Esophagus muscularis mucosa (tissue), 4 donors: ENCODE data around the gene RABL6. TPM values are rescaled to one million over a fixed set of nuclear protein-coding genes. Genes with fewer than 3 reads are reported as not detected.
"Not testable (repeated sequence)": the region's sequence is repeated elsewhere in the genome, so short reads cannot be mapped to it uniquely, and the experiment has no call there.

ENCODE experiments used
- DNase-seq: peaks from one replicate; pipeline ENCODE4 v3.0.0-alpha.2; 2017; ENCODE audit errors: extremely low spot score
- H3K27ac ChIP-seq, 4 donors: fragments of 200-600 bp; sonication (generic); replicated peaks in 1 of 4; 1 replicate in 3 of 4; 2 replicates in 1 of 4; pipeline ENCODE4 v1.5.1; 2016 to 2019; ENCODE audit warnings: mild to moderate bottlenecking in 1 of 4
- H3K27me3 ChIP-seq, 4 donors: fragments of 200-600 bp; sonication (generic); one replicate each; pipeline versions ENCODE4 v1.5.1 to v1.6.0; 2016 to 2019
- H3K36me3 ChIP-seq, 4 donors: fragments of 200-600 bp; sonication (generic); one replicate each; pipeline ENCODE4 v1.5.1; 2016 to 2019
- H3K4me1 ChIP-seq, 4 donors: fragments of 200-600 bp; sonication (generic); one replicate each; pipeline ENCODE4 v1.5.1; 2016 to 2019
- H3K4me3 ChIP-seq, 4 donors: fragments of 200-600 bp; sonication (generic); 1 replicate in 2 of 4; 2 replicates in 2 of 4; pipeline ENCODE4 v1.5.1; 2016 to 2019; ENCODE audit warnings: mild to moderate bottlenecking in 4 of 4, moderate library complexity in 1 of 4
- H3K9me3 ChIP-seq, 4 donors: fragments of 200-600 bp; sonication (generic); 1 replicate in 3 of 4; 2 replicates in 1 of 4; pipeline ENCODE4 v1.5.1; 2016 to 2019
- EP300 ChIP-seq: sonication (generic); formaldehyde crosslinking; IDR thresholded peaks from one replicate; pipeline ENCODE4 v1.6.1; 2017; ENCODE audit warnings: antibody characterized with exemption
- POLR2A ChIP-seq: fragments of 450-650 bp; IDR thresholded peaks from one replicate; pipeline ENCODE4 v1.6.1; 2017; ENCODE audit warnings: antibody characterized with exemption, moderate library complexity, mild to moderate bottlenecking, low read depth
- POLR2AphosphoS5 ChIP-seq, 2 donors: sonication (generic); formaldehyde crosslinking; IDR thresholded peaks; one replicate each; pipeline ENCODE4 v1.6.1; 2017; ENCODE audit warnings: antibody characterized with exemption in 2 of 2
- WGBS: methylation state at CpG from one replicate; pipeline ENCODE4 v1.1.5; 2018; 5-methylcytosine and 5-hydroxymethylcytosine counted together
- intact Hi-C: fragments of 100-400 bp; cut with DNase I; formaldehyde crosslinking; loops from one replicate; pipeline ENCODE4 v1.15.1; 2023
- total RNA-seq, 4 donors: library from RNA; depleted of rRNA; stranded (reverse); fragments of >200 nt; gene quantifications; one replicate each; pipeline versions ENCODE4 v1.1.0 to v1.2.1, GENCODE V29; 2016
- TF ChIP-seq, protein P1 (sequence below), 3 experiments: fragments of 200-600 bp in 2 of 3; fragments of 450-650 bp in 1 of 3; sonication (generic) in 2 of 3; IDR thresholded peaks; one replicate each; pipeline ENCODE4 v1.5.1; 2017 to 2019; ENCODE audit warnings: antibody characterized with exemption in 3 of 3, mild to moderate bottlenecking in 2 of 3, moderate library complexity in 1 of 3

The RABL6 gene
- total RNA-seq, 4 donors from 2014 or later: 56.3 to 110 (median 83.0) TPM

DNA sequence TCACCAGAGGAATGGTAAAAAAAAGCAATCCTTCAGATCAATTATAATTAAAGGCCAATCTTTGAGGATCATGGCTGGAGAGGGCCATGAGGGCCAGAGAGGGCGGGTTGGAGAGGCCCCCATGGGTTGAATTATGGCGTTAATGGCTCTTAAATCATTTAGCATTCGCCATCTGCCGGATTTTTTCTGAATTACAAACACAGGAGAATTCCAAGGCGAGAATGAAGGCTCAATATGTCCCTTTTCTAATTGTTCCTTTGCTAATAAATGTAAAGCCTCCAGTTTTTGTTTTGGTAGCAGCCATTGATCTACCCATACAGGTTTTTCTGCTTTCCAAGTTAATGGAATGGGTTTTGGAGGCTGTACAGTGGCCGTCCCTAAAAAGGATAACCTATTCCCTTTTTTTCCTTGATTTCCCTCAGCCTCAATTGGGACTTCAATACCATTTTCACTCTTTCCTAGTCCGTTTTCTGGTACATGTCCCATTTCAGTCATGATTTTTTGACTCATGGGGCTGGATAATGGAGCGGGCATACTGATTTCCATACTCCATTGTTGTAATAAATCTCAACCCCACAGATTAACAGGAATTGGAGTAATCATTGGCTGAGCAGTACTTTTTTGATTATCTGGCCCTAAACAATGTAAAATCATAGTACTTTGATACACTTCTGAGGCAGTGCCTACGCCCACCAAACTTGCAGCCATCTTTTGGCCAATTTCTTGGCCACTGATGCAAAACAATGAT is 23.3 kb upstream of the RABL6 start:
- no peaks in the 10 kb centered on the region for H3K36me3 ChIP-seq
- no peaks in the 10 kb centered on the region for H3K27me3 ChIP-seq
- intact Hi-C loops: no loop called here
- no peak overlapping the region for H3K27ac ChIP-seq
- WGBS: 49% methylated on average over 9 of the region's 9 CpGs
- no peak overlapping the region for H3K4me3 ChIP-seq
- peaks cover 3 to 8% (median 7%) of the 10 kb centered on the region in 4 donors for H3K4me1 ChIP-seq
- DNase-seq: no peak
- TF ChIP-seq, protein P1, sequence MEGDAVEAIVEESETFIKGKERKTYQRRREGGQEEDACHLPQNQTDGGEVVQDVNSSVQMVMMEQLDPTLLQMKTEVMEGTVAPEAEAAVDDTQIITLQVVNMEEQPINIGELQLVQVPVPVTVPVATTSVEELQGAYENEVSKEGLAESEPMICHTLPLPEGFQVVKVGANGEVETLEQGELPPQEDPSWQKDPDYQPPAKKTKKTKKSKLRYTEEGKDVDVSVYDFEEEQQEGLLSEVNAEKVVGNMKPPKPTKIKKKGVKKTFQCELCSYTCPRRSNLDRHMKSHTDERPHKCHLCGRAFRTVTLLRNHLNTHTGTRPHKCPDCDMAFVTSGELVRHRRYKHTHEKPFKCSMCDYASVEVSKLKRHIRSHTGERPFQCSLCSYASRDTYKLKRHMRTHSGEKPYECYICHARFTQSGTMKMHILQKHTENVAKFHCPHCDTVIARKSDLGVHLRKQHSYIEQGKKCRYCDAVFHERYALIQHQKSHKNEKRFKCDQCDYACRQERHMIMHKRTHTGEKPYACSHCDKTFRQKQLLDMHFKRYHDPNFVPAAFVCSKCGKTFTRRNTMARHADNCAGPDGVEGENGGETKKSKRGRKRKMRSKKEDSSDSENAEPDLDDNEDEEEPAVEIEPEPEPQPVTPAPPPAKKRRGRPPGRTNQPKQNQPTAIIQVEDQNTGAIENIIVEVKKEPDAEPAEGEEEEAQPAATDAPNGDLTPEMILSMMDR (IDR thresholded peaks at IDR 0.05): peak; percentile 39 to 65 (median 55)
- no peak for TF ChIP-seq POLR2A
- no peak for TF ChIP-seq EP300
- no peaks in the 10 kb centered on the region for H3K9me3 ChIP-seq

DNA sequence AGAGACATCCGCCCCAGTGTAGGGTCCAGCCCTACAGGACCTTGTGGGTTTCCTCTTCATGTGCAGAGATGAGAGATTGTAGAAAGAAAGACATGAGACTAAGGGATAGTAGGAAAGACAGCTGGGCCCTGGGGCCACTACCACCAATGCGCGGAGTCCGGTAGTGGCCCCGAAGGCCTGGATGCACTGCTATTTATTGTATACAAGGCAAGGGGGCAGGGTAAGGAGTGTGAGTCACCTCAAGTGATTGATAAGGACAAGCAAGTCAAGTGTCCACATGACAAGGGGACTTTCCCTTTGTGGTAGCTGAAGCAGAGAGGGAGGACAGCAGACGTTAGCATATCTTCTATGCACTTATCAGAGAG is 22.8 kb upstream of the RABL6 start:
- intact Hi-C loops: loop anchor here (5.0 kb wide), 1 partner anchor 167 kb away; the partner anchor contains the start of gene LCN12
- H3K27me3 ChIP-seq: no peaks in the 10 kb centered on the region
- DNase-seq: no peak
- 92% methylated on average over 6 of the region's 6 CpGs for WGBS
- TF ChIP-seq POLR2AphosphoS5 (IDR thresholded peaks at IDR 0.05): no peak
- TF ChIP-seq EP300: no peak
- TF ChIP-seq, protein P1 (IDR thresholded peaks at IDR 0.05): no peak
- TF ChIP-seq POLR2A: no peak
- H3K4me1 ChIP-seq: peaks cover 5 to 11% (median 10%) of the 10 kb centered on the region in 4 donors
- no peaks in the 10 kb centered on the region for H3K9me3 ChIP-seq
- no peak overlapping the region for H3K27ac ChIP-seq
- H3K36me3 ChIP-seq: no peaks in the 10 kb centered on the region
- H3K4me3 ChIP-seq: no peak overlapping the region

DNA sequence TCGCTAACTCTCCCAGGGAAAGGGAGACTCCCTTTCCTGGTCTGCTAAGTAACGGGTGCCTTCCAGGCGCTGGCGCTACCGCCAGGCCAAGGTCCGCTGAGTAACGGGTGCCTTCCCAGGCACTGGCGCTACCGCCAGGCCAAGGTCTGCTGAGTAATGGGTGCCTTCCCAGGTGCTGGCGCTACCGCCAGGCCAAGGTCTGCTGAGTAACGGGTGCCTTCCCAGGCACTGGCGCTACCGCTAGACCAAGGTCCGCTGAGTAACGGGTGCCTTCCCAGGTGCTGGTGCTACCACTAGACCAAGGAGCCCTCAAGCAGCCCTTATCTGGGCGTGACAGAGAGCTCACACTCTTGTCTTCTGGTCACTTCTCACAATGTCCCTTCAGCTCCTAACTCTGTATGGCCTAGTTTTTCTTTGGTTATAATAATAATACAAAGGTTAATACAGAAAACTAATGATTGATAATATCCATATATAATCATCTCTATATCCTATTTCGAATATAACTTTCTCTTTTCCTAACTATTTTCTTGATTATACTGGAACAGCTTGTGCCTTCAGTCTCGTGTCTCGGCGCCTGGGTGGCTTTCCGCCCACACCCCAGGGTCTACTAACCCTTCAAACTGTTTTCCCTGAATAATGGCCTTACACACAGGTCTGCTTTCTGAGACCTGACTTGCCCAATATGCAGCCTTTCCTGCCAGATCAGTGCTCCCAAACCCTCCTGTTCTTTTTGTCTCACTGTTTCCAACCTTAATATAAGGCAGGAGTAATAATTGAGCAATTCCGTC is 22.0 kb upstream of the RABL6 start:
- 87% methylated on average over 18 of the region's 23 CpGs for WGBS
- not testable (repeated sequence) for H3K27ac ChIP-seq, H3K36me3 ChIP-seq, H3K27me3 ChIP-seq, H3K4me3 ChIP-seq, H3K9me3 ChIP-seq, DNase-seq
- H3K4me1 ChIP-seq: peaks cover 11 to 18% (median 16%) of the 10 kb centered on the region in 4 donors
- intact Hi-C loops: loop anchor here (2.0 to 5.0 kb wide), 2 partner anchors 167 to 249 kb away; partner anchors contain the start of gene LCN12

DNA sequence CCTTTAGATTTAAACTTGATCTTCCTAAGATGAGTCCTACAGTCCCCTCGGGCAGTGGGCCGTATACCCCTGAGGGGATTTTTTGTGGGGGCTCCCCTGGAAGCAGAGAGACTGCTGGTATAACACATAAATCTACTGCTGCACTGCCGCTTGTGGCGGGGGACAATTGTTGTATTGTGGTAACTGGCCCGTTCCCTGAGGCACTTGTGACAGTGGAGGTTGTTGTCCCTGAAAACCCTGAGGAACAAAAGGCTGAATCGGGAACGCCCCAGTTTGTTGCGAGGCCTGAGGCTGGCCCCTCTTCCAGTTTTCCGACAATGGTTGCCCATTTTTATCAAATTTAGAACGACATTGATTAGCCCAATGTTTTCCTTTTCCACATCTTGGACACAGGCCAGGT is 21.3 kb upstream of the RABL6 start:
- WGBS: 65% methylated on average over 10 of the region's 10 CpGs
- Histone ChIP-seq H3K36me3 (no peaks in the 10 kb centered on the region), H3K27ac (no peak overlapping the region), H3K4me1 (peaks cover 11 to 20% (median 19%) of the 10 kb centered on the region in 4 donors), H3K4me3 (no peak overlapping the region), H3K9me3 (no peaks in the 10 kb centered on the region), H3K27me3 (no peaks in the 10 kb centered on the region)
- TF ChIP-seq EP300 (no peak), POLR2AphosphoS5 (IDR thresholded peaks at IDR 0.05) (no peak), POLR2A (no peak)
- TF ChIP-seq, protein P1 (IDR thresholded peaks at IDR 0.05): no peak
- DNase-seq: no peak
- intact Hi-C loops: loop anchor here (2.0 to 5.0 kb wide), 2 partner anchors 166 to 248 kb away; partner anchors contain the start of gene LCN12

DNA sequence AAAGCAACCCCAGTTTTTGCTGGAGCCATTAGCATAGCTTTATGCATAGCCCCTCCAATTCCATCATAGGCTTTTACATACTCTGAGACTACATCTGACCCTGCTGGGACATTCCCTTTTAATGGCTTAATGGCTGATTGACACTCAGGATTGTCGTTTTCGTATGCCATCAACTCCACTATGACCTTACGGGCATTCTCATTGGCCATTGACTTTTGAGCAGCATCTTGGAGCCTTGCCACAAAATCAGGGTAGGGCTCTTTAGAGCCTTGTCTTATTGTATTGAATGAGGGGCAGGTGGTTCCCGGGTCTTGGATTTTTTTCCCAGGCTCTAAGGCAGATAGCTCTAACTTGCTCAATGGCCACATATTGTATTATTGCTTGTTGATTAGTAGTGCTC is 20.8 kb upstream of the RABL6 start:
- not testable (repeated sequence) for H3K4me3 ChIP-seq, H3K9me3 ChIP-seq, H3K36me3 ChIP-seq, DNase-seq, H3K27me3 ChIP-seq, H3K27ac ChIP-seq
- 30% methylated on average over 4 of the region's 4 CpGs for WGBS
- intact Hi-C loops: loop anchor here (2.0 to 5.0 kb wide), 2 partner anchors 165 to 248 kb away; partner anchors contain the start of gene LCN12
- H3K4me1 ChIP-seq: peaks cover 15 to 26% (median 24%) of the 10 kb centered on the region in 4 donors
